ENCODE measurements around the gene DNAH3. TPM values are rescaled to one million over a fixed set of nuclear protein-coding genes. Genes with fewer than 3 reads are reported as not detected.
"Not testable (repeated sequence)": the region's sequence is repeated elsewhere in the genome, so short reads cannot be mapped to it uniquely, and the experiment has no call there.

The DNAH3 gene
- total RNA-seq, 1 experiment from 2014 or later: 0.24 TPM

GRCh38 chr16:21064203-21064602 lies 86.4 kb downstream of the DNAH3 start:
- peaks cover 2 to 4% of the 10 kb centered on the region in 2 experiments; a peak in 2 of 5 replicates for H3K9me3 Mint-ChIP-seq
- H2BK5ac ChIP-seq (ENCODE audit: insufficient read length, low read length): no peak overlapping the region
- no peak overlapping the region for H2BK20ac ChIP-seq (ENCODE audit: low read depth, low read length, poor library complexity, severe bottlenecking)
- no peak overlapping the region for H3K4ac ChIP-seq (ENCODE audit: low read depth, low read length)
- no peak overlapping the region for H3K27ac Mint-ChIP-seq
- no peak for DNase-seq
- no peak overlapping the region for H2AK5ac ChIP-seq (ENCODE audit: insufficient read length, low read length)
- no peak overlapping the region for H3K18ac ChIP-seq (ENCODE audit: insufficient read length, low read depth, low read length)
- H3K14ac ChIP-seq (ENCODE audit: insufficient read depth, low read length): no peak overlapping the region
- no peaks in the 10 kb centered on the region for H4K20me1 ChIP-seq (ENCODE audit: control insufficient read depth, insufficient read depth, insufficient read length)
- no peaks in the 10 kb centered on the region for H3K9me3 ChIP-seq (ENCODE audit: control insufficient read depth, low read depth, low read length)
- H3K56ac ChIP-seq (ENCODE audit: insufficient read length, low read depth, low read length): no peak overlapping the region
- no peak for TF ChIP-seq CTCF (conservative IDR thresholded peaks at IDR 0.05)
- H3K4me1 Mint-ChIP-seq: no peaks in the 10 kb centered on the region; a peak in 1 of 4 replicates
- no peak overlapping the region for H3K4me2 ChIP-seq (ENCODE audit: insufficient read depth, insufficient read length, low read length)
- no peak overlapping the region for H2BK120ac ChIP-seq (ENCODE audit: low read depth, low read length, poor library complexity, severe bottlenecking)
- H2BK12ac ChIP-seq (ENCODE audit: insufficient read length, low read depth, low read length): no peak overlapping the region
- no peak overlapping the region for H2AFZ ChIP-seq (ENCODE audit: low read length)
- no peak overlapping the region for H3K27ac ChIP-seq (ENCODE audit: insufficient read length, low read depth, low read length)
- H3K27me3 ChIP-seq (ENCODE audit: insufficient read depth, low read length): no peaks in the 10 kb centered on the region
- no peaks in the 10 kb centered on the region for H3K4me1 ChIP-seq (ENCODE audit: insufficient read depth, low read length)
- H4K8ac ChIP-seq (replicated peaks; ENCODE audit: insufficient read length, low read depth, low read length): no peak overlapping the region
- peaks cover under 1% of the 10 kb centered on the region; the same call in 1 of the 2 replicates for H3K27me3 Mint-ChIP-seq (ENCODE audit: low read depth)
- H3T11ph ChIP-seq (ENCODE audit: low read length): no peak overlapping the region
- H3K4me3 Mint-ChIP-seq: no peak overlapping the region
- H3K9ac ChIP-seq (ENCODE audit: extremely low read depth, insufficient read length, low read length): no peak overlapping the region
- H4K91ac ChIP-seq (ENCODE audit: insufficient read length, low read depth, low read length): no peak overlapping the region
- no CpG with 5 or more reads among the region's 1 CpG for WGBS (ENCODE audit: extremely low coverage, insufficient read length, low lambda C conversion rate)
- H3K23ac ChIP-seq (ENCODE audit: insufficient read length, low read depth, low read length): no peak overlapping the region
- no peak overlapping the region for H2BK15ac ChIP-seq (ENCODE audit: low read depth, low read length)
- H3K23me2 ChIP-seq (ENCODE audit: insufficient read length, low read depth, low read length, poor library complexity, severe bottlenecking): no peaks in the 10 kb centered on the region
- no peak overlapping the region for H4K5ac ChIP-seq (ENCODE audit: insufficient read length, low read depth, low read length)
- H3K79me2 ChIP-seq (ENCODE audit: insufficient read depth, low read length): no peaks in the 10 kb centered on the region
- no peaks in the 10 kb centered on the region; a peak in 1 of 7 replicates for H3K36me3 Mint-ChIP-seq (ENCODE audit: insufficient read depth in 1 of 3, low read depth in 3 of 3)
- H3K79me1 ChIP-seq (ENCODE audit: insufficient read depth, low read depth, low read length, poor library complexity, severe bottlenecking): no peaks in the 10 kb centered on the region

GRCh38 chr16:21063314-21063713 lies 87.3 kb downstream of the DNAH3 start:
- not testable (repeated sequence) for H3K4me2 ChIP-seq (ENCODE audit: insufficient read depth, insufficient read length, low read length); H3K79me1 ChIP-seq (ENCODE audit: insufficient read depth, low read depth, low read length, poor library complexity, severe bottlenecking); H3K56ac ChIP-seq (ENCODE audit: insufficient read length, low read depth, low read length); H2BK15ac ChIP-seq (ENCODE audit: low read depth, low read length); H4K8ac ChIP-seq (replicated peaks; ENCODE audit: insufficient read length, low read depth, low read length); H3K23ac ChIP-seq (ENCODE audit: insufficient read length, low read depth, low read length); H3K27me3 Mint-ChIP-seq (ENCODE audit: low read depth); H3K27ac Mint-ChIP-seq; H3K36me3 Mint-ChIP-seq (ENCODE audit: insufficient read depth in 1 of 3, low read depth in 3 of 3); H3K14ac ChIP-seq (ENCODE audit: insufficient read depth, low read length); H3K4ac ChIP-seq (ENCODE audit: low read depth, low read length); H4K91ac ChIP-seq (ENCODE audit: insufficient read length, low read depth, low read length); H3K4me1 Mint-ChIP-seq; H2BK20ac ChIP-seq (ENCODE audit: low read depth, low read length, poor library complexity, severe bottlenecking); H3K4me3 Mint-ChIP-seq; H3K27me3 ChIP-seq (ENCODE audit: insufficient read depth, low read length); H2AK5ac ChIP-seq (ENCODE audit: insufficient read length, low read length); H3T11ph ChIP-seq (ENCODE audit: low read length); H3K4me1 ChIP-seq (ENCODE audit: insufficient read depth, low read length); DNase-seq; H3K79me2 ChIP-seq (ENCODE audit: insufficient read depth, low read length); H3K23me2 ChIP-seq (ENCODE audit: insufficient read length, low read depth, low read length, poor library complexity, severe bottlenecking); H4K5ac ChIP-seq (ENCODE audit: insufficient read length, low read depth, low read length); H2BK120ac ChIP-seq (ENCODE audit: low read depth, low read length, poor library complexity, severe bottlenecking); H2AFZ ChIP-seq (ENCODE audit: low read length); H2BK12ac ChIP-seq (ENCODE audit: insufficient read length, low read depth, low read length); H3K9ac ChIP-seq (ENCODE audit: extremely low read depth, insufficient read length, low read length); H4K20me1 ChIP-seq (ENCODE audit: control insufficient read depth, insufficient read depth, insufficient read length); H3K9me3 Mint-ChIP-seq; H3K27ac ChIP-seq (ENCODE audit: insufficient read length, low read depth, low read length); H3K9me3 ChIP-seq (ENCODE audit: control insufficient read depth, low read depth, low read length); H2BK5ac ChIP-seq (ENCODE audit: insufficient read length, low read length); H3K18ac ChIP-seq (ENCODE audit: insufficient read length, low read depth, low read length)
- no CpG with 5 or more reads among the region's 6 CpGs for WGBS (ENCODE audit: extremely low coverage, insufficient read length, low lambda C conversion rate)

Data from H9 (cell line).